IPS-NIHi7 (cell line): ENCODE data around the gene GPN2.
A peak's percentile ranks its signal among the peaks of the same experiment; 100 is the strongest.
"Not testable (repeated sequence)": the region's sequence is repeated elsewhere in the genome, so short reads cannot be mapped to it uniquely, and the experiment has no call there.

Experiments used
- DNase-seq: peaks from one replicate; pipeline ENCODE4 v3.0.0; 2012; ENCODE audit warnings: mixed read lengths; ENCODE audit errors: extremely low spot score

The GPN2 gene

DNA sequence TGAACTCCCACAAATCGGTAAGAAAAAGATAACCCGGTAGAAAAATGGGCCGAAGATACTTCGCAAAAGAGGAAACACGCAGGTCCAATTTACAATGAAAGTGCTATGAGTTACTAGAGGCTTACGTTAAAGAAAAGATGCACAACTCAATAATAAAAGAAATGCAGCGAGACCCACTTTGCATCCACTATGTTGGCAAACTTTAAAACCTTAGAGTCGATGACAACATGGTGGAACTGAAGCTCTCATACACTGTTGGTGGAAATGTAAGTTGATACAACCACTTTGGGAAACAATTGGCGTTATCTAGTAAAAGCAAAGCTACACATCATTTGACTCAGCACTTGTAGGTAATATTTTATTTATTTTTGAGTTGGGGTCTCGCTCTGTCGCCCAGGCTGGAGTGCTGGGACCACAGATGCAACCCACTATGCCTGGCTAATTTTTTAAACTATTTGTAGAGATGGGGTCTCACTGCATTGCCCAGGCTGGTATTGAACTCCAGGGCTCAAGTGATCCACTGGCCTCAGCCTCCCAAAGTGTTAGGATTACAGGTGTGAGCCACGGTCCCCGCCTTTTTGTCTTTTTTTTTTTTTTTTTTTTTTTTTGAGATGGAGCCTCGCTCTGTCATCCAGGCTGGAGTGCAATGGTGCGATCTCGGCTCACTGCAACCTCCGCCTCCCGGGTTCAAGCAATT, 10.9 kb upstream of the GPN2 start:
- no peak for DNase-seq

DNA sequence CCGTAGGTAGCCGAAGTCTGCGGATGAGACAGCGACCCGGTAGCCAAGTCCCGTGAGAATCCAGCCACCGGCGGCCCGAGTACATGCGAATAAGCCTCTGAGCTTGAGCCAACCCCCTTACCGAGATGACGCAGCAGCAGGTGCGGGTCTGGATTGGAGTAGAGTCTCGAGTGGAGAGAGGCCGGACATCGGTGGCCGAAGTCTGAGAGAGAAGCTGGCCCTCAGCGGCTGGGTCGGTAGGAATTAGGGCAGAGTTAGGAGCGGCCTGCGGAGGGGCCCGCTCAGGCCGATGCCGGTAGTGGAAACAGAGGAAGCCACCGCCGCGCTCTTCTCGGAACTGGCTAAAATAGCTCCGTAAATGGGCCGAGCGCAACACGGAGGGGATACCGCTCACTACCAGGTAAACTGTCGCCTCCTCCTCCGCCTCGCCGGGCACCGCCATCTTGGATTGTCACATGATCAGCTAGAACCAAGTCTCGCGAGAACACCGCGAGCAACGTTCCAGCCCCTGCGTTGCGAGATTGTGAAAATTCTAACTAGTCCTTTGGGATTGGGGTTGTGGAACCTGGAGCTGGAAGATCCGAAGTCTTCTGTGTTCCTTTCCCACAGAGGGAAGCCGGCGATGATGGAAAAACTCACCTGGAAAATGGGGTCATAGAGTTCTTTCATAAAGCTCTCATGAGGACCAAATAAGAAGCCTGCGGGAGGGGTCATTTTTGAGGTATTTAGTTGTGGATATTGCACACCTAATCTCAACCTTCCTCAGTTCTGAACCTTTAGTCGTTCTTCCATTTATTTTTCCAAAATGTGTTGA, 10.1 kb upstream of the GPN2 start, which contains the start of gene GPATCH3:
Gene GPATCH3, minus strand, starts transcription at position 467 of the 814 bp plus-strand sequence. Its CDS starts 25 bp downstream, at position 442.
- DNase-seq, result peak; percentile 95

DNA sequence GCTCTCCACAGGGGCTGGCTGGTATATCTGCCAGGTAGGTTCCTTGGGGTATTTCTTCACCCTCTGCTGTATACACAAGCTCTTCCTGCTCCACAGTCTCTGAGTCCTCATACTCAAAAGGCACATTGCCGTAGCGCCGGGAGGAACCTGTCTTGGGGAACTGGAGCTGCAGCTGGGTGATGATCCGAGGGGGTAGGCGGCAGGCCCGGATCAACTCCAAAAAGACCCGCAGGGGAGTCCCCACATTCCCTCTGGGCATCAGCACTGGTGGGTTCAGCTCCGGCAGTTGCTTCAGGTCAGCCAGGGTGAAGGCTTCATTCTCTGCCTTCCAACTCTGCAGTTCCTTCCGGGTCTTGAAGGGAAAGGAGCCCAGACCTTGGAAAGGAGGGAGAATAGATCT, 7.3 kb upstream of the GPN2 start:
- no peak for DNase-seq

DNA sequence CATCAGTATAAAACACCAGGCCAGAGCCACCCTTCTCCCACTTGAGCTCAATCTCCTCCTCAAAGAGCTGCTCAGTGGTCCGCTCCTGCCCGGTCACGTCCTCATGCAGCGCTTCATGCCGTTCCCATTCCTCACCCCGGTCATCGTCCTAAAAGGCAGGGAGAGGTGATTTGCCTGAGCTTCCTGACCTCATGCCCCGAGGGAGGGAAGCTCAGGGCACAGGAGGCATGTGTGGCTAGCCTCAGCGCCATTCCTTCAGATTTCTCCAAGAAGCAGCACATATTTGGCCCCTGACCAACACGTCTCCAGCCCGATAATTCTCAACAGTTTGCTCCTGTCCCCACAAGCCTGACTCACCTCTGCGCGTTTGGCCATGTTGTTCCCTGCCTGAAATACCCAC, 4.2 kb upstream of the GPN2 start:
- no peak for DNase-seq

DNA sequence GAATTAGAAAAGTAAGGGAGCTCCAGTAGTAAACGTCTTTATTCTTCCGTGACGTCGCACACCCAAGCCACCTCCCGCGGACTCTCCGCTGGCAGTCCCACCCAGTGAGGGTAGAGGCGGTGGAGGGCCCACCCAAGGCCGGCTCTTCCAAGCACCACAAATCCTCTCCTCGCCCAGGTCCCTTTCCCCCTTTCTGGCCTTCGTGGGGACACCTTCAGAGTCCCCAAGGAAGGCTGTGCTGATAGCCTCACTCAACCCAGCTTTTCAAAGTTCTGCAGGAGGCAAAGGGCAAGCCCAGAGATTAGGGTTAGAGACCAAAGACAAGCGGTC, 349 bp upstream of the GPN2 start:
- DNase-seq, result no peak

DNA sequence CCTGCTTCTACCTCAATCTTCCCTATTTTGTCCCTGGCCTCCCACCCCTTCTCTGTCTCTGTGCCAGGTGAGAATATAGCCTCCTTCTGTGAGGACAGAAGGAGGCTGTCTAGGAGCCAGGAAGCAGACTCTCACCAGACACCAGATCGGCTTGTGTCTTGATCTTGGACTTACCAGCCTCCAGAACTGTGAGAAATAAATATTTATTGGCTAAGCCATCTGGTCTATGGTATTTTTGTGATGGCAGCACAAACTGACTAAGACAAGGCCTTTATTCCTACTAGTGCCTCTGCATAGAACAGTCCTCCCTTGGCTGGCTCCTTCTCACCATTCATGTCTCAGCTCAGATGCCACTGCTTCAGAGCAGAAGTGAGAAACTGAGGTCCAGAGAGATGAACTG, 1.9 kb downstream of the GPN2 start:
- no peak for DNase-seq

DNA sequence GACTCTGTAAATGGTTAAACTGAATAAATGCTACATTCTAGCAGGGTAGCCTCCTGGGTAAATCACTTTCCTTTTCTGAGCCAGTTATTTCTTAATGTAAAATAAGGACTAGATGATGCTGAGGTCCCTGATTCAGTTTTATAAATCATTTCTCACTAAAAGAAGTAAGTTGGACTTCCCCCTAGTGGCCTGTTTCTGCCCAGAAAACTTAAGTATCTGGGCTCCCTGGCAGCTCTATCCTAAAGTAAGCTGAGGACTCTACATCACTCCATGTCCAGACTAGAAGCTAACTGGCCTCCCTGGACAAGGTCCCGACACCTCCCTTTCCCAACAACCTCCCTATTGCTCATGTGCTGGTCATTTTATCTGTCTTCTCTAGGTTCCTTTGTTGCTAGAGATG, 3.0 kb downstream of the GPN2 start:
- DNase-seq, result no peak

DNA sequence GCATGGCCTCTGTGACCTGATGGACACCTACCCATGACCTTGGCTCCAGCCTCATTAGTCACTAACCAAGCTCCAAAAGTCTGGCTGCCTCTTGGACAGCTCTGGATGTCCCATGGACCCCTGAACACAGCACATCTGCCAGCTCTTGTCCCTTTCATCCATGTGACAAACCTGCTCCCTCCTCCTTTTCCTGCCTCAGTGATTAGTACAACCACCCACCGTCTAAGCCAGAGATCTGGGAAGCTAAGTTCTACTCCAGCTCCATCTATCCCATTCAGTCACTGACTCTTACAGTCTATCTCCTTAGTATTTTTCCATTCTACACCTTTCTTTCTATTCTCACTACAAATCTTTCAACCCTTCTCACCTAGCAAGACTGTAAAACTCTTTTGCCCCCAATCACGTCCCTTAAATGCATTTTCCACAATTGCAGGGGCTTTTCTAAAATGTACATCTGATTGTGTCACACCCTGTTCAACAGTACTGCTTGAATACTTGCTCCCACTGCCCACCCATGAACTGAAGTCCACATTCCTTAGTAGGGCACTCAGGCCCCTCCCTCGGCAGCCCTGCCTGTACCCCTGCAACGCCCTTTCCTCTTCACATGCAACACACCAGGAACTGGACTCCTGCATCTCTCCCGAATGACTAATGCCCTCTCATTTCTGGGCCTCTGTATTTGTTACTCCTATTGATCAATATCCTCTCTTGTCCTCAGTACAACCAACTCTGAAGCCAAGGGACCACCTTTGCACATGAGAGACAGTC, 7.2 kb downstream of the GPN2 start:
- DNase-seq, result no peak

DNA sequence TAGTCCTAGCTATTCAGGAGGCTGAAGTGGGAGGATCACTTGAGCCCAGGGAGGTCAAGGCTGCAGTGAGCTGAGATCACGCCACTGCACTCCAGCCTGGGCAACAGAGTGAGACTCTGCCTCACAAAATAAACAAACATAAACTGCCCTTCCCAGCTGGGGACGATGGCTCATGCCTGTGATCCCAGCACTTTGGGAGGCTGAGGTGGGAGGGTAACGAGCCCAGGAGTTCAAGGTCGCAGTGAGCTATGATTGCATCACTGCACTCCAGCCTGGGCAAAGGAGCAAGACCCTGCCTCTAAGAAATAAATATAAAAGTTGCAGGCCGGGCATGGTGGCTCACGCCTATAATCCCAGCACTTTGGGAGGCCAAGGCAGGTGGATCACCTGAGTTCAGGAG, 8.5 kb downstream of the GPN2 start:
- not testable (repeated sequence) for DNase-seq

DNA sequence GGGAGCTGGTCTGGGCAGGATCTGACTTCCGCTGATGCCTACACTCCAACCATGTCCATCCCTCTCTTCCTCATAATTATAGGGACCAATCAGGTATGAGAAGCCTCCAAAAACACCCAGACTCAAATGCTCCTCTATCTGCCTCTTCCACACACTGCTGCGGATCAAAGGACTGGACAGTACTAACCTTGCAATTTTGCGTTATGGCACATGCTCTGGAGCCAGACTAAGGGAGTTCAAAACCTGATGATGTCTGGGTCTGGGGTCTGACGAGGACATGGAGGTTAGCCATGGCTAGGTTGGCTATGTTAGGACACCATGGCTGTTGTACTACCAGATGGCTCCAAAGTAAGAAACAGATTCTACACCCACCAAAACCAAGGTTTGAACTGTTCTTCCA, 10.3 kb downstream of the GPN2 start:
- DNase-seq, result no peak

DNA sequence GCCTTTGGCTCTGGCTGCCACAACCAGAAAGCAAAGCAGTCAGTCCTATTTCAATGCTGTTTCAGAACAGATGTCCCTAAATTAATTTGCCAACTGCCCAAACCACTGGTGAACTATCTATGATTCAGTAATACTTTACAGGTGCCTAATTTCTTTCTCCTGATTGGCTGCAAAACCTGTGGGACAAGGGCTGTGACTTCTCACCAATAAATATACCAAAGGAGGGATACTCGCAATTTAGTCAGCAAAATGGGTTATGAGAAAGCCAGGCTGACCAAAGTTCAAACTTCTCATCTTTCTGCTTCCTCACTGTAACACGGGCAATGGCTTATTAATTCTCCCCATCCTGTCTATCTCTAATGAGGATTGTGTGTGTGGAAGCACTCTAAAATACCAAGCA, 12.8 kb downstream of the GPN2 start:
- no peak for DNase-seq

DNA sequence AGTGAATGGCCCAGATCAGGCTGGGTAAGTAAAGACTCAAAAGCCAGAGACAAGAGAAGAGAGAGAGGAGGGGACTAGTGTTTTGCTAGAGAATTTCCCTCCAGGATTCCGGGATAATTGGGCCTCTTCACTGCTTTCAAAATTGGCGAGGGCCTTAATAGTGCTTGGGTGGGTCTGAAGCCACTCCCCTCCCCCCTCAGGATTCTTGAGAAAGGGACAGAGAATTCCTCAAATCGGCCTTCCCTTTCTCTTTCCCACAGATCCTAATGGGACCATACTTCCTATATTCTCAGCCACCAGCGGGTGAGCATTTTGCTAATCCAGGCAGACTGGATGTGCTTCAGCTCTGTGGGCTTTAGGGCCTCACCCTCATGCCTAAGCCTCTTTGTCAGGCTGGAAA, 15.2 kb downstream of the GPN2 start:
- no peak for DNase-seq

DNA sequence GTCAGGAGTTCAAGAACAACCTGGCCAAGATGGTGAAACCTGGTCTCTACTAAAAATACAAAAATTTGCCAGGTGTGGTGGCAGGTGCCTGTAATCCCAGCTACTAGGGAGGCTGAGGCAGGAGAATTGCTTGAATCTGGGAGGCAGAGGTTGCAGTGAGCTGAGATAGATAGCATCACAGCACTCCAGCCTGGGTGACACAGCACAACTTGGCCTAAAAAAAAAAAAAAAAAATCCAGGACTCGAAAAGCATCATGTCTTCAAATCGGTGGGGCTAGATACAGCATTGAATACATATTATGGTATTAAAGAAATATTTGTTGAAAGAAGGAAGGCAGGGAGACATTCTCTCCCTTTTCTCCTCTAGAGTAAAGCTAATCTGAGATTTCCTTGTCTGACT, 17.0 kb downstream of the GPN2 start:
- DNase-seq, result not testable (repeated sequence)

DNA sequence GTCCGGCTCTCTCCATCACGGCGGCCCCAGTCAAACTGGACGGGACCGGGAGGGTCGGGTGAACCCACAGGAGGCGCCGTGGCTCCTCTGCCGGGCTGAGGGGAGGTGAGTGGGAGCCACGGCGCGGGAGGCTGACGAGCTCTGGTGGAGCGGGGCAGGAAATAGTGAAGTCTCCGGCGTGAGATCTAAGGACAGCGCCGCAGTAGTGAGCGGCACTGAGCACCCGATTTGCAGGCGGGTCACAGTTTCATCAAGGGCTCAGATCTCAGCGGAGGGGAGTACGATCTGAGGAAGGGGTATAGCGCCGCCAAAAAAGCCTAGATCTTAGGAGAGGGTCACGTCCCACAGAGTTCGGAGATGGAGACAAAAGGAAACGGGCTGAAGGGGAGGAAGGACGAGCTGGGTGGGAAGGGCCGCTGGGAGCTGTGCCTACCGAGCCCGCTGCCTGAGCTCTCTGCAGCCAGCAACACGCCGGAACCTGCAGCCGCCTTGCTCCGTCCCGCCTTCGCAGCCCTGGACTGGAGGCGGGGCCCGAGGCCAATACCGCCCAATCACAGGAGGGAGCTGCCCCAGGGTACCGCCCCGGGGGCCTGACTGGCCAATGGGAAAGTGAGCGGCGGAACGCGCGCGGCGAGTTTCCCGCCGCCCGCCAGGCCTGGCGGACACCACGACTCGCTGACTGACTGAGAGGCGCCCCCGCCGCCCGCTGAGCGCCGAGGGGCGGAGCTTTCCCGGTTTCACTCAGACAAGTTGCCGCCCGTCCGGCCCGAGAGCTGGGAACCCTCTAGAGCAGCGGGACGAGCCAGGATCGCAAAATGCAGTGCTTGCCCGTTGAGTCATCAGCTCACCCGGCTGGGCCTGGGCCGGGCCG, 25.2 kb downstream of the GPN2 start:
- peak; percentile 95 for DNase-seq

DNA sequence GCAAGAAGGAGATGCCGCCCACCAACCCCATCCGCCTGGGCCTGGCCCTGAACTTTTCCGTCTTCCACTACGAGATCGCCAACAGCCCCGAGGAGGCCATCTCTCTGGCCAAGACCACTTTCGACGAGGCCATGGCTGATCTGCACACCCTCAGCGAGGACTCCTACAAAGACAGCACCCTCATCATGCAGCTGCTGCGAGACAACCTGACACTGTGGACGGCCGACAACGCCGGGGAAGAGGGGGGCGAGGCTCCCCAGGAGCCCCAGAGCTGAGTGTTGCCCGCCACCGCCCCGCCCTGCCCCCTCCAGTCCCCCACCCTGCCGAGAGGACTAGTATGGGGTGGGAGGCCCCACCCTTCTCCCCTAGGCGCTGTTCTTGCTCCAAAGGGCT, 26.4 kb downstream of the GPN2 start:
- no peak for DNase-seq

DNA sequence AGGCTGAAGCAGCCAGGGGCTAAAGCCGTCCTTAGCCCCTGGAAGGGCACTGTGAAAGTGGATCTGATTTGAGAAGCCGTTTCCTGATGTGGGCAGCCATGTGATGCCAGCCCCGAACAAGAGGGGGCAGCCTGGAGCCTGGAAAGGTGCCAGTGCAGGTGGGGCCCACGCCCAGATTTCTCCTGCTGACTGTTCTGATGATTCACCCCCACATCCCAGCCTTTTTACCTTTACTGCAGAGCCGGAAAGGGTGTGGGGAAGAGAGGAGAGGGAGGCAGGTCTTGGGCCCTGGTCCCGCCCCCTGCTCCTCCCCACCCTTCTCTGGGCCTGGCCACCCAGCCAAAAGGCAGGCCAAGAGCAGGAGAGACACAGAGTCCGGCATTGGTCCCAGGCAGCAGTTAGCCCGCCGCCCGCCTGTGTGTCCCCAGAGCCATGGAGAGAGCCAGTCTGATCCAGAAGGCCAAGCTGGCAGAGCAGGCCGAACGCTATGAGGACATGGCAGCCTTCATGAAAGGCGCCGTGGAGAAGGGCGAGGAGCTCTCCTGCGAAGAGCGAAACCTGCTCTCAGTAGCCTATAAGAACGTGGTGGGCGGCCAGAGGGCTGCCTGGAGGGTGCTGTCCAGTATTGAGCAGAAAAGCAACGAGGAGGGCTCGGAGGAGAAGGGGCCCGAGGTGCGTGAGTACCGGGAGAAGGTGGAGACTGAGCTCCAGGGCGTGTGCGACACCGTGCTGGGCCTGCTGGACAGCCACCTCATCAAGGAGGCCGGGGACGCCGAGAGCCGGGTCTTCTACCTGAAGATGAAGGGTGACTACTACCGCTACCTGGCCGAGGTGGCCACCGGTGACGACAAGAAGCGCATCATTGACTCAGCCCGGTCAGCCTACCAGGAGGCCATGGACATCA, 27.1 kb downstream of the GPN2 start, which contains the start of gene SFN:
Gene SFN, plus strand, starts transcription at position 369 of the 904 bp plus-strand sequence. Its CDS starts 64 bp downstream, at position 433.
- DNase-seq, result peak; percentile 84

DNA sequence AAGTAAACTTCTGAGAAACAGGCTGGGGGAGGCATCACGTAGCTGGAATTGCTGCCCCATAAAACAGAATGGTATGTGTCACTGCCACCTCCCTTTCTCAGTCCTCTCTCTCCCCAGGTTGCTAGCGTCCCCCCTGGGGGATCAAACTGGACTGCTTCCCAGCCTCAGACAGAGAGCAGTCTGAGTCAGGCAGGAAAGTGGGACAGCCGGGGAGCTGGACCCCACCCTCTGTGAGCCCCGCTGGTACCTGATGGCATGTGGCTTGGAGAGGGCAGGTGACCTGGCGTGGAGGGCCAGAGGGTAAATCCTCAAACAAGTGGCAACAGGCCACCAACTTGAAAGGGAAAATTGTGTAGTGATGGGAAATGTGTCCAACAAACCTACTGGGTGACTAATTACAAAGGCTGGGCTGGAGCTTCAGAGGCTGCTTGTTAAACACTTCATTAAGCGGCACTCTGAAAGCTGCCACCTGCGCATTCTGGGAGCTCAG, 28.1 kb downstream of the GPN2 start:
- no peak for DNase-seq

DNA sequence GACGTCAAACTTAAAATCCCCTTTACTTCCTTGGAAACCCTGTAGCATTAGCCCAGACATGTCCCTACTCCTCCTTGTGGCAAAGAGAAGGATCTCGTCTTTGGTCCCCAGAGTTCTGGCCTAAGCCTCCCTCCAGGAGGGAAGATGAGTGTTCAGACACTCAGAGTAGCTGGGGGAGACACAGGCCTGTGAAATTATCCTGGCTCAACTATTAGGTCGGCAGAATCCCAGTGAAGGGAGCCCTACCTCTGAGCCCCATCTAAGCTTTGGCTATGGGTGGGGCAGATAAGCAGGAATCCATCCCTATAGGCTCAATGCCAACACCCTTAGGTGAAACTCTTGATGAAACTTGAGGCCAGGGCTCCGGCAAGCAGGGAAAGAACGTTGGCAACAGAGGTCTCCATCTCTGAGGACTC, 28.8 kb downstream of the GPN2 start:
- peak; percentile 39 for DNase-seq

DNA sequence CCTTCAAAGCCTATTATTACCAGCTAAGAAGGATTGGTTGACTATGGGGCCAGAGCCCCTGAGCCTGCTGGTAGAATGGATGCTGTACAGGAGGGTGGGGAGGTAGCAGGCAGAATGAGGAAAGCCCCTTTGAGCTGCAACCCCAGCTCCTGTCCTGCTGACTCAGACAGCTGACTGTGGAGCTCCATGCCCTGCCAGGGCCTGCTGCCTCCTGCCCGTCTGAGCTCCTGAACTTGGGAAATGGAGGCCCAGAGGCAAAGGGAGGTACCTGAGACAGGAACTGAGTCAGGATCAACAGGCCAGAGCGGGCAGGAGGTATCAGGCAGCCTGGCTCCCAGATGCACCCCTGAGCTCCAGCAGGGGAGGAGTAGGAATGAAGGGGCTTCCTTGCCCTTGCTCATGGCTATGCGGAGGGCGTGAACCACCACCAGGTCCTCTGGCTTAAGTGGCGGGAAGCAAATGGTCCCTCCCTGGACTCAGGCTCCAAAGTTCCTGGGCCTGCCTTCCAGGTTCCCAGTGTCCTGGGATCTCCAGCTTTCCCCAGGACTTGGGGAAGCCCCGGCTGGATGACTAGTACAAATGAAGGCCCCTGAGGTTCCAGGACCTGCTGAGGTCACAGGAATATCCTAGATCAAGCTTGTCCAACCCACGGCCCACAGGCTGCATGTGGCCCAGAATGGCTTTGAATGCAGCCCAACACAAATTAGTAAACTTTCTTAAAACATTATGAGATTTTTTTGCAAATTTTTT, 31.0 kb downstream of the GPN2 start:
- no peak for DNase-seq

DNA sequence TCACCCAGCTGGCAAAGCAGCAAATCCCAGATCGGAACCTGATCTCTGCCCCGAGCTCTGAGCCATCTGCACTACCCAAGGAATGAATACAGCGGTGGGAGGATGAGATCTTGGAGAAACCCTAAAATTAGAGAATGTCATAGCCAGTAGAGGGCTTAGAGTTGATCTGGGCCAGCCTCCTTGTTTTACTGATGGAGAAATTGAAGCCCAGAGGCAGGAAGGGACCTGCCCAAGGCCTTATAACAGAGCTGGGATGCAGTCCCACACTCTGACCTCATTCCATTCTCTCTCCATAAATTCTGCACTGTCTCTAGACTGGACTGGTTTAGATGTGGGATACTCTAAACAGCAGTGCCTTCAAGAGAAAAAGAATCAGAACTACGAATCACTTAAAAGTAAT, 31.9 kb downstream of the GPN2 start:
- no peak for DNase-seq
